ENCODE data around the gene HES1.
"Not testable (repeated sequence)": the region's sequence is repeated elsewhere in the genome, so short reads cannot be mapped to it uniquely, and the experiment has no call there.

Gene HES1

GRCh38 chr3:194128919-194129295 lies 7.0 kb upstream of the HES1 start:
- not testable (repeated sequence) for DNase-seq

GRCh38 chr3:194129581-194130133 lies 6.3 kb upstream of the HES1 start:
- no peak for DNase-seq

- no peak for DNase-seq
Measured at GRCh38 chr3:194130188-194130587, 5.8 kb upstream of the HES1 start.

- DNase-seq: no peak
Measured at GRCh38 chr3:194130807-194131589, 5.0 kb upstream of the HES1 start.

GRCh38 chr3:194132465-194133286 lies 3.3 kb upstream of the HES1 start:
- DNase-seq: no peak

GRCh38 chr3:194133661-194134230 lies 2.2 kb upstream of the HES1 start:
- no peak for DNase-seq

GRCh38 chr3:194134231-194134756 lies 1.7 kb upstream of the HES1 start:
- peak; percentile 6 for DNase-seq

GRCh38 chr3:194134757-194135515 lies 1.0 kb upstream of the HES1 start:
- DNase-seq: peak; percentile 65

GRCh38 chr3:194135516-194135805 lies 487 bp upstream of the HES1 start:
- DNase-seq: no peak

GRCh38 chr3:194136519-194137007 lies 615 bp downstream of the HES1 start:
- no peak for DNase-seq

- DNase-seq: no peak
Measured at GRCh38 chr3:194137008-194137505, 1.1 kb downstream of the HES1 start.

GRCh38 chr3:194137506-194138474 lies 1.8 kb downstream of the HES1 start:
- no peak for DNase-seq

GRCh38 chr3:194138732-194139070 lies 2.8 kb downstream of the HES1 start:
- no peak for DNase-seq

- DNase-seq: no peak
Measured at GRCh38 chr3:194139071-194139813, 3.3 kb downstream of the HES1 start.

GRCh38 chr3:194139814-194140391 lies 4.0 kb downstream of the HES1 start:
- DNase-seq: no peak

- no peak for DNase-seq
Measured at GRCh38 chr3:194140520-194141414, 4.8 kb downstream of the HES1 start.

- peak; percentile 28 for DNase-seq
Measured at GRCh38 chr3:194141415-194142155, 5.6 kb downstream of the HES1 start.

All from CD4-positive, alpha-beta T cell treated with Interleukin-4 for 4 hours (primary cell).